ENCODE results near the gene PDGFRA.

DNA sequence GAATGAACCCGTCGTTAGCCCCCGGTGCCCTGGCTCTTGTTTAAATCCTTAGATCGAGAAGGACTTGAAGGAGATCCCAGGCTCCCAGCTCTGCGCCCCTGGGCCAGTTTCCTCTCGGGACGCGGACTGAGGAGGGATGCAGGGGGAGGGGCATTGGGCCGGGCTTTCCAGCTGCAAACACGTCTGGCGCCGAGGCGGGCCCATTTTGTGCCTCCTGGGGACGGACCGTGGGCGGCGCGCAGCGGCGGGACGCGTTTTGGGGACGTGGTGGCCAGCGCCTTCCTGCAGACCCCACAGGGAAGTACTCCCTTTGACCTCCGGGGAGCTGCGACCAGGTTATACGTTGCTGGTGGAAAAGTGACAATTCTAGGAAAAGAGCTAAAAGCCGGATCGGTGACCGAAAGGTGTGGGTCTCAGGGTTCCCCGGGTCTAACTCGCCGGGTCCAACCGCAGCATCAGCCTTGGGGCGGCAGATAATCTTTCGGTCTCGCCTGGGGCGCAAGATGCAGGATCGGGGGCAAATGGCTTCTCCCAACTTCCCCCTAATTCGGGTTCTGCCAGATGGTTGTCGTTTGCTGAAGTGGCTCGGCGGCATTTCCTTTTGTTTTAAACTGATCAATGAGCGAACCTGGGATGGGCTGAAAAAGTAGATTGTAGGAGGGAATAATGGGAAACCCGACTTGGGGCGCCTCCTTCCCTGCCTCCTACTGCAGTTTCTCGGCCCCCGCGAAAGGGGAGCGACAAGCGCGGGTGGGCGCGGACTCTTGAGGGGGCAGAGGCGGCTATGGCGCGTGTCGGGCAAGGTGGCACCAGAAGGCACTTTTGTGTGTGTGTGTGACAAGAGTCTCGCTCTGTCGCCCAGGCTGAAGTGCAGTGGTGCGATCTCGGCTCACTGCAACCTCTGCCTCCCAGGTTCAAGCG is 2.9 kb downstream of the PDGFRA start:
- TF ChIP-seq, protein P1, sequence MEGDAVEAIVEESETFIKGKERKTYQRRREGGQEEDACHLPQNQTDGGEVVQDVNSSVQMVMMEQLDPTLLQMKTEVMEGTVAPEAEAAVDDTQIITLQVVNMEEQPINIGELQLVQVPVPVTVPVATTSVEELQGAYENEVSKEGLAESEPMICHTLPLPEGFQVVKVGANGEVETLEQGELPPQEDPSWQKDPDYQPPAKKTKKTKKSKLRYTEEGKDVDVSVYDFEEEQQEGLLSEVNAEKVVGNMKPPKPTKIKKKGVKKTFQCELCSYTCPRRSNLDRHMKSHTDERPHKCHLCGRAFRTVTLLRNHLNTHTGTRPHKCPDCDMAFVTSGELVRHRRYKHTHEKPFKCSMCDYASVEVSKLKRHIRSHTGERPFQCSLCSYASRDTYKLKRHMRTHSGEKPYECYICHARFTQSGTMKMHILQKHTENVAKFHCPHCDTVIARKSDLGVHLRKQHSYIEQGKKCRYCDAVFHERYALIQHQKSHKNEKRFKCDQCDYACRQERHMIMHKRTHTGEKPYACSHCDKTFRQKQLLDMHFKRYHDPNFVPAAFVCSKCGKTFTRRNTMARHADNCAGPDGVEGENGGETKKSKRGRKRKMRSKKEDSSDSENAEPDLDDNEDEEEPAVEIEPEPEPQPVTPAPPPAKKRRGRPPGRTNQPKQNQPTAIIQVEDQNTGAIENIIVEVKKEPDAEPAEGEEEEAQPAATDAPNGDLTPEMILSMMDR (IDR thresholded peaks at IDR 0.05) = no peak
- TF ChIP-seq POLR2A (IDR thresholded peaks at IDR 0.05) (no peak), EP300 (IDR thresholded peaks at IDR 0.05; ENCODE audit: low read depth) (no peak)

Data from transverse colon (tissue), 3 donors.